GM23338 (cell line): ENCODE measurements around the gene EEPD1.

ENCODE experiments used
- EZH2 ChIP-seq: fragments of 200-600 bp; sonication (generic); IDR thresholded peaks from one replicate; pipeline ENCODE4 v1.8.0; 2017; ENCODE audit warnings: antibody characterized with exemption, mild to moderate bottlenecking, low read depth; ENCODE audit not compliant: unreplicated experiment
- JUNB ChIP-seq: IDR thresholded peaks from one replicate; pipeline ENCODE4 v1.6.1; 2016; ENCODE audit warnings: antibody characterized with exemption; ENCODE audit not compliant: unreplicated experiment
- NANOG ChIP-seq: IDR thresholded peaks from 2 replicates; pipeline ENCODE4 v1.6.1; 2016; ENCODE audit warnings: antibody characterized with exemption, borderline replicate concordance
- POLR2AphosphoS5 ChIP-seq: IDR thresholded peaks from 2 replicates; pipeline ENCODE4 v1.6.1; 2016; ENCODE audit warnings: antibody characterized with exemption, low read depth
- STAT1 ChIP-seq: IDR thresholded peaks from one replicate; pipeline ENCODE4 v1.6.1; 2016; ENCODE audit warnings: antibody characterized with exemption; ENCODE audit not compliant: unreplicated experiment
- ZNF114 ChIP-seq: fragments of 250-450 bp; sonication (Bioruptor Pico); IDR thresholded peaks from 2 replicates; pipeline ENCODE4 v1.5.0; 2020; ENCODE audit warnings: mild to moderate bottlenecking, moderate library complexity
- TF ChIP-seq, protein P1 (sequence below), 2 experiments: fragments of 200-600 bp in 1 of 2; sonication (generic) in 1 of 2; conservative IDR thresholded peaks; 2 replicates each; pipeline versions ENCODE4 v1.5.1 to v1.6.1; 2016 to 2017; ENCODE audit warnings: antibody characterized with exemption in 2 of 2, low read depth in 2 of 2, mild to moderate bottlenecking in 2 of 2, moderate library complexity in 1 of 2
- TF ChIP-seq, protein P2 (sequence below): IDR thresholded peaks from 2 replicates; pipeline ENCODE4 v1.6.1; 2016; ENCODE audit warnings: antibody characterized with exemption

DNA sequence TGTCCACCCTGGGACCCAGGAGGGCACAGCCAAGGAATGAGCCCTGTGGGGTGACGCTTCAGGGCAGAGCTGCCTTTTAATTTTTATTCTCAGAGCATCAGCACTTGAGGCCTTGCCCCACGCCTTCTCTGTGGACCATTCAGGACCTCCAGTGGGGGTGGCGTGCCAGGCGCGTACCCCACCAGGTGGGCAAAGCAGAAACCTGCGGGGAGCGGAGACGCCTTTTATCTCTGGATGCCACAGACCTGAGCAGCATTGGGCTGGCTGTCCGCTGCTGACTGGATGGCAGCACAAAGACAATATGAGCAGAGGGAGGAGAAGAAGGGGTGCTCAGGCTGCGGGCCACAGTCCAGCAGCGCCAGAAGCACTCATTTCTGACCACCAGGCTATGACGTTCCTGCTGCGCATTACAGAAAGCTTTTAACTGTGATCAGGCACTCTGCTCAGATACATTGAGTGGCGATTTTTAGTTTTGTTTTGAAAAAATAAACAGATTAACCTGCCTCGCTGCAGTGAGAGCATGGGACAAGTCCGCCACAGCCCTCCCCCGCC lies 146.2 kb downstream of the EEPD1 start:
- TF ChIP-seq, protein P1, sequence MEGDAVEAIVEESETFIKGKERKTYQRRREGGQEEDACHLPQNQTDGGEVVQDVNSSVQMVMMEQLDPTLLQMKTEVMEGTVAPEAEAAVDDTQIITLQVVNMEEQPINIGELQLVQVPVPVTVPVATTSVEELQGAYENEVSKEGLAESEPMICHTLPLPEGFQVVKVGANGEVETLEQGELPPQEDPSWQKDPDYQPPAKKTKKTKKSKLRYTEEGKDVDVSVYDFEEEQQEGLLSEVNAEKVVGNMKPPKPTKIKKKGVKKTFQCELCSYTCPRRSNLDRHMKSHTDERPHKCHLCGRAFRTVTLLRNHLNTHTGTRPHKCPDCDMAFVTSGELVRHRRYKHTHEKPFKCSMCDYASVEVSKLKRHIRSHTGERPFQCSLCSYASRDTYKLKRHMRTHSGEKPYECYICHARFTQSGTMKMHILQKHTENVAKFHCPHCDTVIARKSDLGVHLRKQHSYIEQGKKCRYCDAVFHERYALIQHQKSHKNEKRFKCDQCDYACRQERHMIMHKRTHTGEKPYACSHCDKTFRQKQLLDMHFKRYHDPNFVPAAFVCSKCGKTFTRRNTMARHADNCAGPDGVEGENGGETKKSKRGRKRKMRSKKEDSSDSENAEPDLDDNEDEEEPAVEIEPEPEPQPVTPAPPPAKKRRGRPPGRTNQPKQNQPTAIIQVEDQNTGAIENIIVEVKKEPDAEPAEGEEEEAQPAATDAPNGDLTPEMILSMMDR (conservative IDR thresholded peaks at IDR 0.05; ENCODE audit: low read depth in 2 of 2) = no peak
- TF ChIP-seq ZNF114 = no peak
- TF ChIP-seq STAT1 = no peak
- no peak for TF ChIP-seq EZH2
- no peak for TF ChIP-seq POLR2AphosphoS5
- no peak for TF ChIP-seq NANOG
- no peak for TF ChIP-seq JUNB
- TF ChIP-seq, protein P2, sequence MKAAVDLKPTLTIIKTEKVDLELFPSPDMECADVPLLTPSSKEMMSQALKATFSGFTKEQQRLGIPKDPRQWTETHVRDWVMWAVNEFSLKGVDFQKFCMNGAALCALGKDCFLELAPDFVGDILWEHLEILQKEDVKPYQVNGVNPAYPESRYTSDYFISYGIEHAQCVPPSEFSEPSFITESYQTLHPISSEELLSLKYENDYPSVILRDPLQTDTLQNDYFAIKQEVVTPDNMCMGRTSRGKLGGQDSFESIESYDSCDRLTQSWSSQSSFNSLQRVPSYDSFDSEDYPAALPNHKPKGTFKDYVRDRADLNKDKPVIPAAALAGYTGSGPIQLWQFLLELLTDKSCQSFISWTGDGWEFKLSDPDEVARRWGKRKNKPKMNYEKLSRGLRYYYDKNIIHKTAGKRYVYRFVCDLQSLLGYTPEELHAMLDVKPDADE = no peak
